K562 (cell line): ENCODE results near the gene ACKR1. TPM values are rescaled to one million over a fixed set of nuclear protein-coding genes. Genes with fewer than 3 reads are reported as not detected.
A peak's percentile ranks its signal among the peaks of the same experiment; 100 is the strongest.

Experiments
- KLF16 ChIP-seq: IDR thresholded peaks from 2 replicates; pipeline ENCODE4 v1.6.1; 2016; ENCODE audit warnings: antibody characterized with exemption
- SIX5 ChIP-seq, 2 experiments: IDR thresholded peaks; 2 replicates each; pipeline ENCODE4 v1.6.1; 2011; ENCODE audit warnings: low read length in 2 of 2, borderline replicate concordance in 1 of 2, low read depth in 1 of 2, mild to moderate bottlenecking in 1 of 2, moderate library complexity in 1 of 2; ENCODE audit not compliant: insufficient read depth in 1 of 2
- SMC3 ChIP-seq: conservative IDR thresholded peaks from 2 replicates; pipeline ENCODE4 v1.6.1; 2011; ENCODE audit warnings: low read depth, low read length, improper control_type of control experiment; ENCODE audit not compliant: insufficient read depth
- TARDBP ChIP-seq: fragments of 450-650 bp; IDR thresholded peaks from 2 replicates; pipeline ENCODE4 v1.6.1; 2016
- ZNF174 ChIP-seq: fragments of 250-450 bp; sonication (Bioruptor Pico); IDR thresholded peaks from 2 replicates; pipeline ENCODE4 v1.4.0; 2020; ENCODE audit warnings: mild to moderate bottlenecking
- polyA plus RNA-seq, 8 experiments: library from polyadenylated mRNA; depleted of rRNA in 4 of 8; stranded (reverse) in 5 of 8; unstranded in 3 of 8; fragments of >200 nt; fragmentation: Nextera tagmentation in 2 of 8; fragmentation: Illumina TruSeq in 1 of 8; extraction: Ambion mirVana in 2 of 8; extraction: Trizol in 1 of 8; gene quantifications; 2 replicates each; pipeline versions ENCODE4 v1.2.1 to v1.2.3, GENCODE V29; 2011 to 2014; ENCODE audit warnings: inconsistent platforms in 1 of 8, missing spikeins in 1 of 8
- total RNA-seq, 7 experiments: library from RNA; depleted of rRNA in 6 of 7; stranded (reverse); fragments of >200 nt in 6 of 7; fragmentation: Illumina TruSeq in 2 of 7; extraction: Trizol in 2 of 7; gene quantifications; 2 replicates each; pipeline versions ENCODE4 v1.2.1 to v1.2.3, GENCODE V29; 2011 to 2021; ENCODE audit warnings: low replicate concordance in 1 of 7
- TF ChIP-seq, protein P1 (sequence below): fragments of 450-650 bp; formaldehyde crosslinking; IDR thresholded peaks from 2 replicates; pipeline ENCODE4 v1.4.0; 2020; ENCODE audit warnings: mild to moderate bottlenecking, moderate library complexity
- TF ChIP-seq, protein P2 (sequence below), 3 experiments: IDR thresholded peaks in 2 of 3; conservative IDR thresholded peaks in 1 of 3; 2 replicates each; pipeline ENCODE4 v1.5.1; 2011 to 2012; ENCODE audit warnings: low read length in 3 of 3, mild to moderate bottlenecking in 3 of 3, control low read depth in 2 of 3, improper control_type of control experiment in 1 of 3, inconsistent platforms in 1 of 3, low read depth in 1 of 3, mixed read lengths in 1 of 3, moderate library complexity in 1 of 3; ENCODE audit not compliant: insufficient read depth in 2 of 3

Gene ACKR1
- total and polyA plus RNA-seq, 9 of the 15 experiments (the other 6 are each of a cell fraction or from before 2014, with no cell fraction given): 0.07 to 0.64 (median 0.18) TPM

DNA sequence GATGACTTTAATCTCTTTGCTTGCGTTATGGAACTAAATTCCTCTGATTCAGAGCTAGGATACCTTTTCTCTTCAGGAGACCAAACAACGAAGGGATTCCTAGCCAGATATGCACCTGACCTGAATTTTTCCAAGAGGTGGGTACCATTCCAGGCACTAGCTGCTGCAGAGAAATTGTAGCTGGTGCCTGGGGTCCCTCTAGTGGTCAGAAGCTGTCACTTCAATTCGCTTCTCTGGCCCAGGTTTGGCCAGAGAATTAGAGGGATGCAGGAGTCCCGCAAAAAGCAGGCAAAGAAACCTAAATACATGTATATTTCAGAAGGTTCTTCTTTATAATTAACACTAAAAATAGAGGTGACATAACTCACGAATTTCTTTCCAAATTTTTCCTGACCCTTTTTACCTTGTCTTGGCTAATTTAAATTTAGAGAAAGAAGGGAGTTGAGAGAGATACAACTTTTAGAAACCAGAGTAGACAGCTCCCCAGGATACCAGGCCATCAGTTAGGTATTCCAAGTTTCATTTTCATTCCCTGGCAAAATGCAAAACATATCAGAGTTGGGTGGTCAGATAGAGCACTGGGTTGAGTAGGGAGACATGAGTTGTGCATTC is 9.6 kb downstream of the ACKR1 start (continued):
- TF ChIP-seq, protein P1, sequence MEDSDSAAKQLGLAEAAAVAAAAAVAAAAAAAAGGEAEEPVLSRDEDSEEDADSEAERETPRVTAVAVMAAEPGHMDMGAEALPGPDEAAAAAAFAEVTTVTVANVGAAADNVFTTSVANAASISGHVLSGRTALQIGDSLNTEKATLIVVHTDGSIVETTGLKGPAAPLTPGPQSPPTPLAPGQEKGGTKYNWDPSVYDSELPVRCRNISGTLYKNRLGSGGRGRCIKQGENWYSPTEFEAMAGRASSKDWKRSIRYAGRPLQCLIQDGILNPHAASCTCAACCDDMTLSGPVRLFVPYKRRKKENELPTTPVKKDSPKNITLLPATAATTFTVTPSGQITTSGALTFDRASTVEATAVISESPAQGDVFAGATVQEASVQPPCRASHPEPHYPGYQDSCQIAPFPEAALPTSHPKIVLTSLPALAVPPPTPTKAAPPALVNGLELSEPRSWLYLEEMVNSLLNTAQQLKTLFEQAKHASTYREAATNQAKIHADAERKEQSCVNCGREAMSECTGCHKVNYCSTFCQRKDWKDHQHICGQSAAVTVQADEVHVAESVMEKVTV: peak; percentile 65
- TF ChIP-seq ZNF174 (CRISPR knock-in tag) (no peak), SMC3 (peak; percentile 71), TARDBP (no peak), SIX5 (IDR thresholded peaks at IDR 0.05; ENCODE audit: borderline replicate concordance in 1 of 2, insufficient read depth in 1 of 2, low read depth in 1 of 2, low read length in 2 of 2) (no peak), KLF16 (0 out of 2 replicates have a peak, but pooled peaks have one; percentile 24)
- TF ChIP-seq, protein P2, sequence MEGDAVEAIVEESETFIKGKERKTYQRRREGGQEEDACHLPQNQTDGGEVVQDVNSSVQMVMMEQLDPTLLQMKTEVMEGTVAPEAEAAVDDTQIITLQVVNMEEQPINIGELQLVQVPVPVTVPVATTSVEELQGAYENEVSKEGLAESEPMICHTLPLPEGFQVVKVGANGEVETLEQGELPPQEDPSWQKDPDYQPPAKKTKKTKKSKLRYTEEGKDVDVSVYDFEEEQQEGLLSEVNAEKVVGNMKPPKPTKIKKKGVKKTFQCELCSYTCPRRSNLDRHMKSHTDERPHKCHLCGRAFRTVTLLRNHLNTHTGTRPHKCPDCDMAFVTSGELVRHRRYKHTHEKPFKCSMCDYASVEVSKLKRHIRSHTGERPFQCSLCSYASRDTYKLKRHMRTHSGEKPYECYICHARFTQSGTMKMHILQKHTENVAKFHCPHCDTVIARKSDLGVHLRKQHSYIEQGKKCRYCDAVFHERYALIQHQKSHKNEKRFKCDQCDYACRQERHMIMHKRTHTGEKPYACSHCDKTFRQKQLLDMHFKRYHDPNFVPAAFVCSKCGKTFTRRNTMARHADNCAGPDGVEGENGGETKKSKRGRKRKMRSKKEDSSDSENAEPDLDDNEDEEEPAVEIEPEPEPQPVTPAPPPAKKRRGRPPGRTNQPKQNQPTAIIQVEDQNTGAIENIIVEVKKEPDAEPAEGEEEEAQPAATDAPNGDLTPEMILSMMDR (IDR thresholded peaks at IDR 0.05 in 2 of 3, conservative IDR thresholded peaks at IDR 0.05 in 1 of 3; ENCODE audit: insufficient read depth in 2 of 3, low read depth in 1 of 3, low read length in 3 of 3): peak; percentile 82 to 87 (median 85)
